ENCODE data around the gene ELMO1. TPM values are rescaled to one million over a fixed set of nuclear protein-coding genes. Genes with fewer than 3 reads are reported as not detected.
A peak's percentile ranks its signal among the peaks of the same experiment; 100 is the strongest.

The ELMO1 gene
- total RNA-seq, 2 donors from 2014 or later: 32.2 to 46.7 TPM

- DNase-seq (ENCODE audit: low spot score): no peak
- intact Hi-C loops (cut with DNase I): no loop called here
These were observed 139.2 kb downstream of the ELMO1 start for GRCh38 chr7:37309493-37309892.

- intact Hi-C loops (cut with DNase I): no loop called here
- DNase-seq (ENCODE audit: low spot score): no peak
These were observed 143.7 kb downstream of the ELMO1 start for GRCh38 chr7:37304921-37305320.

- intact Hi-C loops (cut with DNase I): no loop called here
- DNase-seq (ENCODE audit: low spot score): no peak
These were observed 151.1 kb downstream of the ELMO1 start for GRCh38 chr7:37297546-37297945.

- no peak for DNase-seq (ENCODE audit: low spot score)
- intact Hi-C loops (cut with DNase I): no loop called here
These were observed 153.3 kb downstream of the ELMO1 start for GRCh38 chr7:37295401-37295800.

GRCh38 chr7:37290731-37291130, 157.9 kb downstream of the ELMO1 start:
- no peak for DNase-seq (ENCODE audit: low spot score)
- intact Hi-C loops (cut with DNase I): no loop called here

GRCh38 chr7:37289781-37290180, 158.9 kb downstream of the ELMO1 start:
- DNase-seq (ENCODE audit: low spot score): no peak
- intact Hi-C loops (cut with DNase I): no loop called here

- no peak for DNase-seq (ENCODE audit: low spot score)
- intact Hi-C loops (cut with DNase I): no loop called here
These were observed 159.3 kb downstream of the ELMO1 start for GRCh38 chr7:37289367-37289766.

- no peak for DNase-seq (ENCODE audit: low spot score)
- intact Hi-C loops (cut with DNase I): no loop called here
These were observed 161.4 kb downstream of the ELMO1 start for GRCh38 chr7:37287131-37287855.

- intact Hi-C loops (cut with DNase I): no loop called here
- DNase-seq (ENCODE audit: low spot score): no peak
These were observed 162.2 kb downstream of the ELMO1 start for GRCh38 chr7:37286454-37286832.

GRCh38 chr7:37285706-37286453, 162.8 kb downstream of the ELMO1 start:
- intact Hi-C loops (cut with DNase I): no loop called here
- DNase-seq (ENCODE audit: low spot score): no peak

GRCh38 chr7:37284805-37285231, 163.8 kb downstream of the ELMO1 start:
- peak; percentile 86 for DNase-seq (ENCODE audit: low spot score)
- intact Hi-C loops (cut with DNase I): no loop called here

- intact Hi-C loops (cut with DNase I): no loop called here
These were observed 164.4 kb downstream of the ELMO1 start for GRCh38 chr7:37284285-37284684.

GRCh38 chr7:37283716-37284115, 164.9 kb downstream of the ELMO1 start:
- no peak for DNase-seq (ENCODE audit: low spot score)
- intact Hi-C loops (cut with DNase I): no loop called here

More at GRCh38 chr7:37284285-37284684, 164.4 kb downstream of the ELMO1 start:
- no peak for DNase-seq (ENCODE audit: low spot score)

- intact Hi-C loops (cut with DNase I): no loop called here
- no peak for DNase-seq (ENCODE audit: low spot score)
These were observed 165.7 kb downstream of the ELMO1 start for GRCh38 chr7:37282927-37283326.

GRCh38 chr7:37282093-37282444, 166.6 kb downstream of the ELMO1 start:
- no peak for DNase-seq (ENCODE audit: low spot score)
- intact Hi-C loops (cut with DNase I): no loop called here

- intact Hi-C loops (cut with DNase I): no loop called here
- DNase-seq (ENCODE audit: low spot score): no peak
These were observed 167.1 kb downstream of the ELMO1 start for GRCh38 chr7:37281368-37282092.

- DNase-seq (ENCODE audit: low spot score): no peak
- intact Hi-C loops (cut with DNase I): no loop called here
These were observed 171.2 kb downstream of the ELMO1 start for GRCh38 chr7:37277513-37277912.

- no peak for DNase-seq (ENCODE audit: low spot score)
- intact Hi-C loops (cut with DNase I): no loop called here
These were observed 173.5 kb downstream of the ELMO1 start for GRCh38 chr7:37275078-37275710.

- intact Hi-C loops (cut with DNase I): no loop called here
- DNase-seq (ENCODE audit: low spot score): no peak
These were observed 174.8 kb downstream of the ELMO1 start for GRCh38 chr7:37273891-37274290.
